ENCODE measurements around the gene STARD13.
A peak's percentile ranks its signal among the peaks of the same experiment; 100 is the strongest.
"Not testable (repeated sequence)": the region's sequence is repeated elsewhere in the genome, so short reads cannot be mapped to it uniquely, and the experiment has no call there.

The STARD13 gene

DNA sequence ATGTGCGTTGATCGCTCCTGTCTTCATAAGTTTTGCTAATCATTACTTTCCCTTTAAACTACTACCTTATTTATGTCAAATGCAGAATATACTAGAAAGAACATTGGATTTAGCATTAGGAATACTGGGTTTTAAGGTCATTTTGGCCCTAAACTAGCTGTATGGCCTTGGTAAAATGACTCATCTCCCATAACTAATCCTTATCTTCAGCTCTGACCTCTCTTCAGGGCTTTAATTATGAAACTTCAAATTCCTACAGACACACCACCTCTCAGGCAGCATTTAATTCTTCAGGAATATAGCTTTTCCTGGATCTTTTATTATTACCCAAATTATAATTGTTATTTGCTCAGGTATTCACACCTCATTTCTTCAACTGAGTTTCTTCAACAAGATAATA, 121.2 kb downstream of the STARD13 start:
- Histone ChIP-seq H3K4ac (ENCODE audit: low read depth in 1 of 2, low read length in 2 of 2) (no peak overlapping the region), H3K36me3 (ENCODE audit: control insufficient read depth in 1 of 2, insufficient read depth in 2 of 2, low read depth in 1 of 2, low read length in 2 of 2) (peaks cover 20 to 60% of the 10 kb centered on the region in 2 experiments), H4K8ac (ENCODE audit: low read length) (no peak overlapping the region), H3K14ac (ENCODE audit: low read length in 2 of 2) (no peak overlapping the region), H4K91ac (ENCODE audit: low read length) (no peak overlapping the region), H3K23ac (ENCODE audit: low read length in 2 of 2) (no peak overlapping the region), H3K9me3 (ENCODE audit: control insufficient read depth, low read length) (peaks cover 24% of the 10 kb centered on the region), H3K4me3 (ENCODE audit: insufficient read depth in 1 of 2, low read depth in 1 of 2, low read length in 2 of 2) (no peak overlapping the region), H2BK12ac (ENCODE audit: low read length in 2 of 2) (no peak overlapping the region), H3K9ac (ENCODE audit: low read length) (no peak overlapping the region), H2BK5ac (ENCODE audit: low read depth, low read length, poor library complexity, severe bottlenecking) (no peak overlapping the region), H3K27ac (ENCODE audit: low read length, poor library complexity, severe bottlenecking) (no peak overlapping the region), H3K79me1 (replicated peaks; ENCODE audit: low read length, poor library complexity, severe bottlenecking) (peaks cover 24% of the 10 kb centered on the region), H2BK15ac (ENCODE audit: low read depth, poor library complexity, severe bottlenecking) (no peak overlapping the region), H3K4me1 (ENCODE audit: control insufficient read depth, insufficient read depth, low read depth, low read length) (peaks cover 7% of the 10 kb centered on the region), H3K27me3 (ENCODE audit: control insufficient read depth in 1 of 2, insufficient read depth in 1 of 2, low read length in 2 of 2) (no peaks in the 10 kb centered on the region), H2AFZ (ENCODE audit: low read depth, low read length) (no peak overlapping the region), H2BK120ac (ENCODE audit: low read depth, low read length) (no peak overlapping the region), H3K4me2 (ENCODE audit: low read length, poor library complexity, severe bottlenecking) (no peak overlapping the region), H2AK5ac (ENCODE audit: low read length, severe bottlenecking) (no peak overlapping the region), H3K18ac (ENCODE audit: low read depth in 1 of 2, low read length in 2 of 2) (no peak overlapping the region)
- DNase-seq, result peak; percentile 52
- WGBS, result no CpG with 5 or more reads among the region's 2 CpGs

DNA sequence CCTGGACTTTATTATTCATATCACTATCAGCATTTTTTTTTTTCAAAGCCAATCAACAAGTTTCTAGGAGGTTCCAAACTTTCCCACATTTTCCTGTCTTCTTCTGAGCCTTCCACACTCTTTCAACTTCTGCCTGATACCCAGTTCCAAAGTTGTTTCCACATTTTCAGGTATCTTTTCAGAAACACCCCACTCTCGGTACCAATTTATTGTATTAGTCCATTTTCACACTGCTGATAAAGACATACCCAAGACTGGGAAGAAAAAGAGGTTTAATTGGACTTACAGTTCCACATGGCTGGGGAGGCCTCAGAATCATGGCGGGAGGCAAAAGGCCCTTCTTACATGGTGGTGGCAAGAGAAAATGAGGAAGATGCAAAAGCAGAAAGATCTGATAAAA, 122.8 kb downstream of the STARD13 start:
- H3K9me3 ChIP-seq (ENCODE audit: control insufficient read depth, low read length), result peaks cover 24% of the 10 kb centered on the region
- peak overlapping the region in 1 of 2 experiments; percentile 15 for H3K4me3 ChIP-seq (ENCODE audit: insufficient read depth in 1 of 2, low read depth in 1 of 2, low read length in 2 of 2)
- not testable (repeated sequence) for H3K18ac ChIP-seq (ENCODE audit: low read depth in 1 of 2, low read length in 2 of 2); H3K27me3 ChIP-seq (ENCODE audit: control insufficient read depth in 1 of 2, insufficient read depth in 1 of 2, low read length in 2 of 2); H4K8ac ChIP-seq (ENCODE audit: low read length); H3K23ac ChIP-seq (ENCODE audit: low read length in 2 of 2); H3K4me1 ChIP-seq (ENCODE audit: control insufficient read depth, insufficient read depth, low read depth, low read length); H2BK5ac ChIP-seq (ENCODE audit: low read depth, low read length, poor library complexity, severe bottlenecking); H3K14ac ChIP-seq (ENCODE audit: low read length in 2 of 2); H3K4me2 ChIP-seq (ENCODE audit: low read length, poor library complexity, severe bottlenecking); H2BK15ac ChIP-seq (ENCODE audit: low read depth, poor library complexity, severe bottlenecking); H3K9ac ChIP-seq (ENCODE audit: low read length); H4K91ac ChIP-seq (ENCODE audit: low read length); H2BK120ac ChIP-seq (ENCODE audit: low read depth, low read length); H2BK12ac ChIP-seq (ENCODE audit: low read length in 2 of 2); H3K4ac ChIP-seq (ENCODE audit: low read depth in 1 of 2, low read length in 2 of 2); DNase-seq; H3K27ac ChIP-seq (ENCODE audit: low read length, poor library complexity, severe bottlenecking); H2AK5ac ChIP-seq (ENCODE audit: low read length, severe bottlenecking); H2AFZ ChIP-seq (ENCODE audit: low read depth, low read length)
- peaks cover 25 to 76% of the 10 kb centered on the region in 2 experiments for H3K36me3 ChIP-seq (ENCODE audit: control insufficient read depth in 1 of 2, insufficient read depth in 2 of 2, low read depth in 1 of 2, low read length in 2 of 2)
- H3K79me1 ChIP-seq (replicated peaks; ENCODE audit: low read length, poor library complexity, severe bottlenecking), result peaks cover 33% of the 10 kb centered on the region
- 100% methylated on average over 1 of the region's 2 CpGs for WGBS

DNA sequence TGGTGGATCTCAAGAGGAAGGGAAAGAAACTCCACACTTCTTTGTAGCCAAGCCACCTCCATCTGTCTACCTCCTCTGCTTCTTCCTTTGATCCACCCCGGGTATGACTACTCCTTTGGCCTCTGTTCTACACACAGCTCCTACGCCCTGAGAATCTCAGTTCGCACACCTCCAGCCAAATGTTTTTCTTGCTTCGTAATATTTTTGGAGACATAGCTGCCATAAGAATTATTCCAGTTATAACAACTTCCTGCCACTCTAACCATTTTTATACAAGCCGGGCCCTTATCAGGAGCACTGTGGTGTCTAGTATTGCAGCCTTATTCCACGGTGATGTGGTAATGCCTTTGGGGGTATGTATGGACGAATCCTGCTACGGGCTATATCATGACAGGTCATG, 126.7 kb downstream of the STARD13 start:
- Histone ChIP-seq H2BK15ac (ENCODE audit: low read depth, poor library complexity, severe bottlenecking) (no peak overlapping the region), H2AK5ac (ENCODE audit: low read length, severe bottlenecking) (no peak overlapping the region), H3K27me3 (ENCODE audit: control insufficient read depth in 1 of 2, insufficient read depth in 1 of 2, low read length in 2 of 2) (no peaks in the 10 kb centered on the region), H3K4ac (ENCODE audit: low read depth in 1 of 2, low read length in 2 of 2) (no peak overlapping the region), H3K27ac (ENCODE audit: low read length, poor library complexity, severe bottlenecking) (no peak overlapping the region), H4K91ac (ENCODE audit: low read length) (no peak overlapping the region), H3K4me2 (ENCODE audit: low read length, poor library complexity, severe bottlenecking) (no peak overlapping the region), H3K9me3 (ENCODE audit: control insufficient read depth, low read length) (peaks cover 18% of the 10 kb centered on the region), H3K14ac (ENCODE audit: low read length in 2 of 2) (no peak overlapping the region), H2BK12ac (ENCODE audit: low read length in 2 of 2) (no peak overlapping the region), H3K79me1 (replicated peaks; ENCODE audit: low read length, poor library complexity, severe bottlenecking) (peaks cover 31% of the 10 kb centered on the region), H3K9ac (ENCODE audit: low read length) (no peak overlapping the region), H2BK120ac (ENCODE audit: low read depth, low read length) (no peak overlapping the region), H2BK5ac (ENCODE audit: low read depth, low read length, poor library complexity, severe bottlenecking) (no peak overlapping the region), H3K23ac (ENCODE audit: low read length in 2 of 2) (no peak overlapping the region), H2AFZ (ENCODE audit: low read depth, low read length) (no peak overlapping the region), H4K8ac (ENCODE audit: low read length) (no peak overlapping the region), H3K18ac (ENCODE audit: low read depth in 1 of 2, low read length in 2 of 2) (no peak overlapping the region), H3K4me1 (ENCODE audit: control insufficient read depth, insufficient read depth, low read depth, low read length) (peaks cover 9% of the 10 kb centered on the region), H3K4me3 (ENCODE audit: insufficient read depth in 1 of 2, low read depth in 1 of 2, low read length in 2 of 2) (no peak overlapping the region), H3K36me3 (ENCODE audit: control insufficient read depth in 1 of 2, insufficient read depth in 2 of 2, low read depth in 1 of 2, low read length in 2 of 2) (peaks cover 20 to 57% of the 10 kb centered on the region in 2 experiments)
- DNase-seq, result no peak
- WGBS, result 94% methylated on average over 6 of the region's 8 CpGs

DNA sequence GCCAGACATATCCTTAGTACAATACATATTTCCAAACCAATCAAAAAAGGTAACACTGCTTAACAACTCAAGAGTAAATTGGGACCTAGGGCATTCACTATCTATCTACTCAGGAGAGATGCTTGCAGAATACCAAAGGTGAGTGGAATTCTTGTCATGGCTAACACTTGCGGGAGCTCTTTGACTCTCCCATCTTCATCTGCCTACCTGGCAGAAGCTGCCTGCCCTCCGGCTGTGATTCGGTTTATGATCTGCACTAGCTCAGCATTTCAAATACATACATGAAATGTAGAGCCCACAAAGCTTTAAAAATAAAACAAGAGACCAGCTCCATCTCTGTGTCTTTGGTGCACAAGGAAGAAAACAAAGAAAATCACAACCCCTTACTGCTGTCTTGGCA, 127.3 kb downstream of the STARD13 start:
- Histone ChIP-seq H3K27ac (ENCODE audit: low read length, poor library complexity, severe bottlenecking) (no peak overlapping the region), H3K4me2 (ENCODE audit: low read length, poor library complexity, severe bottlenecking) (no peak overlapping the region), H2BK12ac (ENCODE audit: low read length in 2 of 2) (no peak overlapping the region), H3K79me1 (replicated peaks; ENCODE audit: low read length, poor library complexity, severe bottlenecking) (peaks cover 31% of the 10 kb centered on the region), H3K9ac (ENCODE audit: low read length) (no peak overlapping the region), H3K4me3 (ENCODE audit: insufficient read depth in 1 of 2, low read depth in 1 of 2, low read length in 2 of 2) (no peak overlapping the region), H2BK5ac (ENCODE audit: low read depth, low read length, poor library complexity, severe bottlenecking) (no peak overlapping the region), H2BK120ac (ENCODE audit: low read depth, low read length) (no peak overlapping the region), H3K14ac (ENCODE audit: low read length in 2 of 2) (no peak overlapping the region), H4K8ac (ENCODE audit: low read length) (no peak overlapping the region), H3K4me1 (ENCODE audit: control insufficient read depth, insufficient read depth, low read depth, low read length) (peaks cover 11% of the 10 kb centered on the region), H2BK15ac (ENCODE audit: low read depth, poor library complexity, severe bottlenecking) (no peak overlapping the region), H3K27me3 (ENCODE audit: control insufficient read depth in 1 of 2, insufficient read depth in 1 of 2, low read length in 2 of 2) (no peaks in the 10 kb centered on the region), H3K4ac (ENCODE audit: low read depth in 1 of 2, low read length in 2 of 2) (no peak overlapping the region), H2AK5ac (ENCODE audit: low read length, severe bottlenecking) (no peak overlapping the region), H3K23ac (ENCODE audit: low read length in 2 of 2) (no peak overlapping the region), H4K91ac (ENCODE audit: low read length) (no peak overlapping the region), H3K9me3 (ENCODE audit: control insufficient read depth, low read length) (peaks cover 16% of the 10 kb centered on the region), H3K36me3 (ENCODE audit: control insufficient read depth in 1 of 2, insufficient read depth in 2 of 2, low read depth in 1 of 2, low read length in 2 of 2) (peaks cover 20 to 60% of the 10 kb centered on the region in 2 experiments), H3K18ac (ENCODE audit: low read depth in 1 of 2, low read length in 2 of 2) (no peak overlapping the region), H2AFZ (ENCODE audit: low read depth, low read length) (no peak overlapping the region)
- WGBS, result 98% methylated on average over 3 of the region's 3 CpGs
- no peak for DNase-seq
